Measurements from ENCODE around the gene PRR12.
A peak's percentile ranks its signal among the peaks of the same experiment; 100 is the strongest.

The PRR12 gene

DNA sequence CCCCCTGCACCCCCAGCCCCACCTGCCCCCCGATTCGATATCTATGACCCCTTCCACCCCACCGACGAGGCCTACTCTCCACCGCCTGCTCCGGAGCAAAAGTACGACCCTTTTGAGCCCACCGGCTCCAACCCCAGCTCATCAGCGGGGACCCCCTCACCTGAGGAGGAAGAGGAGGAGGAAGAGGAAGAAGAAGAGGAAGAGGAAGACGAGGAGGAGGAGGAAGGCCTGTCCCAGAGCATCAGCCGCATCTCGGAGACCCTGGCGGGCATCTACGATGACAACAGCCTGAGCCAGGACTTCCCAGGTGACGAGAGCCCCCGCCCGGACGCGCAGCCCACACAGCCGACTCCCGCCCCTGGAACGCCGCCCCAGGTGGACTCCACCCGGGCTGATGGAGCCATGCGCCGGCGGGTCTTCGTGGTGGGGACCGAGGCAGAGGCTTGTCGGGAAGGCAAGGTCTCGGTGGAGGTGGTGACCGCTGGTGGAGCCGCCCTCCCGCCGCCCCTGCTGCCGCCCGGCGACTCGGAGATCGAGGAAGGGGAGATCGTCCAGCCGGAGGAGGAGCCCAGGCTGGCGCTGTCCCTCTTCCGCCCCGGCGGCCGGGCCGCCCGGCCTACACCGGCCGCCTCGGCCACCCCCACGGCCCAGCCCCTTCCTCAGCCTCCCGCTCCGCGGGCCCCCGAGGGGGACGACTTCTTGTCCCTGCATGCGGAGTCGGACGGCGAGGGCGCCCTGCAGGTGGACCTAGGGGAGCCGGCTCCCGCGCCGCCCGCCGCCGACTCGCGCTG lies 60.2 kb downstream of the PRR12 start:
- DNase-seq (ENCODE audit: low read depth): no peak

DNA sequence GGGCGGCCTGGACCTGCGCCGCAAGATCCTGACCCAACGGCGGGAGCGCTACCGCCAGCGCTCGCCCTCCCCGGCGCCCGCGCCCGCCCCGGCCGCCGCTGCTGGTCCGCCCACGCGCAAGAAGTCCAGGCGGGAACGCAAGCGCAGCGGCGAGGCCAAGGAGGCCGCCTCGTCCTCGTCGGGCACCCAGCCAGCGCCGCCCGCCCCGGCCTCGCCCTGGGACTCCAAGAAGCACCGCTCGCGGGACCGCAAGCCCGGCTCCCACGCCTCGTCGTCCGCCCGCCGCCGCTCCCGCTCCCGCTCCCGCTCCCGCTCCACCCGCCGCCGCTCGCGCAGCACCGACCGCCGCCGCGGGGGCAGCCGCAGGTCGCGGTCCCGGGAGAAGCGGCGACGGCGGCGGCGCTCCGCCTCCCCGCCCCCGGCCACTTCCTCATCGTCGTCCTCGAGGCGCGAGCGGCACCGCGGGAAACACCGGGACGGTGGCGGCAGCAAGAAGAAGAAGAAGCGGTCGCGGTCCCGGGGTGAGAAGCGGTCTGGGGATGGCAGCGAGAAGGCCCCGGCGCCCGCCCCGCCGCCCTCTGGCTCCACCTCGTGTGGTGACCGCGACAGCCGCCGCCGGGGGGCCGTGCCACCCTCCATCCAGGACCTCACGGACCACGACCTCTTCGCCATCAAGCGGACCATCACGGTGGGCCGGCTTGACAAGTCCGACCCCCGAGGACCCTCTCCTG lies 61.0 kb downstream of the PRR12 start:
- DNase-seq (ENCODE audit: low read depth): no peak

DNA sequence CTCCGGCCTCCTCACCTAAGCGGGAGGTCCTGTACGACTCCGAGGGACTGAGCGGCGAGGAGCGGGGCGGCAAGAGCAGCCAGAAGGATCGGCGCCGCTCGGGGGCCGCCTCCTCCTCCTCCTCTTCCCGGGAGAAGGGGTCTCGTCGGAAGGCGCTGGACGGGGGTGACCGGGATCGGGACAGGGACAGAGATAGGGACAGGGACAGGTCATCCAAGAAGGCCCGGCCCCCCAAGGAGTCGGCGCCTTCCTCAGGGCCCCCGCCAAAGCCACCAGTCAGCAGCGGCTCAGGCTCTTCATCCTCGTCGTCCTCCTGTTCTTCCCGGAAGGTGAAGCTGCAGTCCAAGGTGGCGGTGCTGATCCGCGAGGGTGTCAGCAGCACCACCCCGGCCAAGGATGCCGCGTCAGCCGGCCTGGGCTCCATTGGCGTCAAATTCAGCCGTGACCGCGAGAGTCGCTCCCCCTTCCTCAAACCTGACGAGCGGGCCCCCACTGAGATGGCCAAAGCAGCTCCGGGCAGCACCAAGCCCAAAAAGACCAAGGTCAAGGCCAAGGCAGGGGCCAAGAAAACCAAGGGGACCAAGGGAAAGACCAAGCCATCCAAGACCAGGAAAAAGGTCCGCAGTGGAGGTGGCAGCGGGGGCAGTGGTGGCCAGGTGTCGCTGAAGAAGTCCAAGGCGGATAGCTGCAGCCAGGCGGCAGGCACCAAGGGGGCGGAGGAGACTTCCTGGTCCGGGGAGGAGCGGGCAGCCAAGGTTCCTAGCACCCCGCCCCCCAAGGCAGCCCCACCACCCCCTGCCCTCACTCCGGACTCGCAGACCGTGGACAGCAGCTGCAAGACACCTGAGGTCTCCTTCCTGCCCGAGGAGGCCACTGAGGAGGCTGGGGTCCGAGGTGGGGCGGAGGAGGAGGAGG lies 61.8 kb downstream of the PRR12 start:
- no peak for DNase-seq (ENCODE audit: low read depth)

DNA sequence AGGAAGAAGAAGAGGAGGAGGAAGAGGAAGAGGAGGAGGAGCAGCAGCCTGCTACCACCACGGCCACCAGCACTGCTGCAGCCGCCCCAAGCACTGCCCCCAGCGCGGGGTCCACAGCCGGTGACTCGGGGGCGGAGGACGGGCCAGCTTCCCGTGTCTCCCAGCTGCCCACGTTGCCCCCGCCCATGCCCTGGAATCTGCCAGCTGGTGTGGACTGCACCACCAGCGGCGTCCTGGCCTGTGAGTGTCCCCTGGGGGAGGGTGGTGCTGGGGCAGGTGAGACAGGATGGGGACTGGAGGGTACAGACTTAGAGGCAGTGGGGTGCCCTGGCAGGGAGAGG lies 62.5 kb downstream of the PRR12 start:
- no peak for DNase-seq (ENCODE audit: low read depth)

DNA sequence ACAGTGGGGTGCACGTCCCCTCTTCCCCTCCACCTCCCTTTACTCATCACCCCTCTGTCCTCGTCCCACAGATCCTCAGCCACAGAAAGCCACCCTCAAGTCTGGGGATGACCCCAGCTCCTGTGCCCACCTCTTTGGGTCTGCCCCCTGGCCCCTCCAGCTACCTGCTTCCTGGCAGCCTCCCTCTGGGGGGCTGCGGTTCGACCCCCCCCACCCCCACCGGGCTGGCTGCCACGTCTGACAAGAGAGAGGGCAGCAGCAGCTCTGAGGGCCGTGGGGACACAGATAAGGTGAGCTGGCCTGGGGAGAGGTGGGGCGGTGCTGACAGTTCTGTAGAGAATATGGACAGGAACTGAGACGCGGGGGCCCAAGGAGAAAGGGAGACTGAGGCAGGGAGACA lies 63.6 kb downstream of the PRR12 start:
- DNase-seq (ENCODE audit: low read depth): no peak

DNA sequence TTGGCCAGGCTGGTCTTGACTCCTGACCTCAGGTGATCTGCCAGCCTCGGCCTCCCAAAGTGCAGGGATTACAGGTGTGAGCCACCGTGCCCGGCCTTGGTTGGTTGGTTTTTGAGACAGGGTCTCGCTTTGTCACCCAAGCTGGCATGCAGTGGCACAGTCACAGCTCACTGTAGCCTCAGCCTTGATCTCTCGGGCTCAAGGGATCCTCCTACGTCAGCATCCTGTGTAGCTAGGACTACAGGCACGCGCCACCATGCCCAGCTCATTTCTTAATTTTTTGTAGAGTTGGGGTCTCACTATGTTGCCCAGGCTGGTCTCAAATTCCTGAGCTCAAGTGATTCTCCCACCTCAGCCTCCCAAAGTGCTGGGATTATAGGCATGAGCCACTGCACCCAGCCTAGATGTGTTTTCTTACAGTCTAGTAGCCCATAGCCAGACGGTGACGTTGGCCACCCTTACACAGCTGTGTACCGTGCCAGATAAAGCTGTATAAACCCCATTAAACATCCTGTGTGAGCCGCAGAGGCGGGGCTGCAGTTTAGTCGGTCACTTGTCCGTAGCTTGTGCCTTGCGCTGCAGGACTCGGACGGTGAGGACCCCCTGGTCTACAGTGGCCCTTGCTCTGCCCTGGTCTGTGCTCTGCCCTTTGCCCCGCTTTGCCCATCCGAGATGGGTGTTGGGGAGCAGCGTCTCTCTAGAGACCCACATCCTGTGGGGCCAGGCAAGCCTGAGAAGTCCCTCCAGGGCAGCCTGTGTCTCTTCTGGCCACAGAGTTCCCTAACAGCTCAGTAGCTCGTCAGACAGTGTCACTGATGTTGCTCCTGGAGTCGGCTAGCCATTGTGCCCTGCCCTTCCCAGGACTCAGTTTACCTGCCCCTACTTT lies 64.8 kb downstream of the PRR12 start:
- DNase-seq (ENCODE audit: low read depth): no peak

DNA sequence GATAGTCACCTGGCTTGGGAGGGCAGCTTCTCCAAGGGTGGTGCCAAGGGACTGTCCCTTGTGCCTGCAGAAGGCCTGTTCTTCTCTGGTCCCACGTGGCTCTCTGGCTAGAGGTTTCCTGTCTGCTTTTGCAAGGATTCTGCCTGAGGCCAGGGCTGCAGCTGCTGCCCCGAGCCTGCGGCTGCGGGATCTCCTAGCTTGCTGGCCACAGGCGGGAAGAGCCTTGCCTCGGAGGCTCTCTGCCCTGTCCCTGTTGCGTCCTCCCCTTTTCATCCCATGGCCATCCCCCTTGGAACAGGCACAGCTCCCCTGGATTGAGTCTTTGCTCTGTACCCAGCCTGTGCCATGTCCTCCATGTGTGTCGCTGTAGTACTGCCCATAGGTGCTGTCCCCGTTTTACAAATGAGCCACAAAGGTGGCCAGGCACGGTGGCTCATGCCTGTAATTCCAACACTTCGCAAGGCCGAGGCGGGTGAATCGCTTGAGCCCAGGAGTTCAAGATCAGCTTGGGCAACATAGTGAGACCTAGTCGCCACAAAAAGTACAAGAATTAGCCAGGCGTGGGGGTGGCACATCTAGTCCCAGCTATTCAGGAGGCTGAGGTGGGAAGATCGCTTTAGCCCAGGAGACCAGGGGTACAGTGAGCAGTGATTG lies 65.6 kb downstream of the PRR12 start:
- no peak for DNase-seq (ENCODE audit: low read depth)

DNA sequence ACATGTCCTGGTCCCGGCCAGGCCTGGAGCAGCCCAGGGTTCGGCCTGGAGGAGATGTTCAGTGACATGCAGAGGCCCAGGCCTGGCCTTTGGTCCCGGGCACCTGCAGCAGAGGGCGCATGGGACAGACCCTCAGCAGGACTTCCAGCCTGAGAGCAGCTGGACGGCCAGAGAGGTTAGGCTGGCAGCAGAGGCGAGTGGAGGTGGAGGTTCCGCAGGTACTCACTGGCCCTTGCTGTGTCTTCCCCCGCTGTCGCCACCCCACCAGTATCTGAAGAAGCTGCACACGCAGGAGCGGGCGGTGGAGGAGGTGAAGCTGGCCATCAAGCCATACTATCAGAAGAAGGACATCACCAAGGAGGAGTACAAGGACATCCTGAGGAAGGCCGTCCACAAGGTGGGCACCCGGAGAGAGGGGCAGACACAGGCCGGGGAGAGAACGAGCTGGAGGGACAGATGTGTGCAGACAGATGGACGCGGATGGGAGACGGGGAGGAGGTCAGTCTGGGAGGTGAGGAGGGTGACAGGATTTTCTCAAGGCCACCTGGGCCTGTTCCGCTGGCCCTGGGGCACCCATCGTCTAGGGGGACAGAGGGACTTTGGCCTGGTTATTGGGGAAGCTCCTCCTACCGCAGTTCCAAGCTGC lies 66.6 kb downstream of the PRR12 start:
- no peak for DNase-seq (ENCODE audit: low read depth)

DNA sequence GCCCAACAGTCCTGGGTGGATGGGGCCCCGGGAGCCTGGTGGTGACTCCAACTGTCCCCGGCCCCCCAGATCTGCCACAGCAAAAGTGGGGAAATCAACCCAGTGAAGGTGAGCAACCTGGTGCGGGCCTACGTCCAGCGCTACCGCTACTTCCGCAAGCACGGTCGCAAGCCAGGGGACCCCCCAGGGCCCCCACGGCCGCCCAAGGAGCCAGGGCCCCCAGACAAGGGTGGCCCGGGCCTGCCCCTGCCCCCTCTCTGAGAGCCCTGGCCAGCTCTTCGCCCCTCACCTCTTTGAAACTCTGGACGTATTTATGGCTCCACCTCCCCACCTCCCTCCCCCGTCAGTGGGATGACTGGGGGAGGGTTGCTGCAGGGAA lies 67.1 kb downstream of the PRR12 start:
- no peak for DNase-seq (ENCODE audit: low read depth)

DNA sequence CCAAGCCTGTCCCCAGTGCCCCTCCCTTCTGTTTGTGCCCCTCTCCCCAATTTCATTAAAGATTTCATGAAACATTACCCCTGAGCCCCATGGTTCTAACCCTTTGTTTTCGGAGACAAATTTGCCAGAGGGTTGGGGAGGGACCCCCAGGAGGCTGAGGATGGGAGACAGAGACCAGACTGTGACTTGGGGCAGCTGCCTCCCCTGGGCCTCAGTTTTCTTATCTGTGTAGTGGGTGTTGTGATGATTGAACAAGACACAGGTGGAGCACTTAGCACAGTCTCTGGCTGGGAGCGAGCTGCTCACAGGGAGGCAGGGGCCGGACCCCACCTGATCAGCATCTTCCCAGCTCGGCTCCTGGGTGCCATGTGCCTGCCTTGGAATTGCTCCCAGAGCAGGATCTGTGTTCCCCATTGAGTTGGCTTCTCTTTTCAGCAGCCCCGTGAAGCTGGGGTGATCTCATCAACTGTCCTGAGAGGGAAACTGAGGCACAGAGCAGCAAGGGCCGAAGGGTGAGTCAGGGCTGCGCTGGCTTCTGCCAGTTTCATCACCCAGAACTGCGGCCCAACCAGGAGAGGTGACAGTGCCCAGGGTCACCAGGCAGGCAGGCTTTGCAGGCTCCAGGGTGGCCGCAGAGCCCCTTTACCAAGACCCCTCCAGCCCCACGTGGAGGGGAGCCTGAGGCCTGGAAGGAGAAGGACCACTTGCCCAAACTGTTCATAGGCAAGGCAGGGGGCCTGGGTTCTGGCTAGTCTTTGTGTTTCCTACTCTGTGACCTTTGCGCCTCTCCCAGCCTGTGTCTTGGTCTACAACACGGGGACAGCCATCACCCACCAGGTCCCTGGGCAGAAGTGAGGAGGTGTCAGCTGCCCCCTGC lies 67.8 kb downstream of the PRR12 start:
- no peak for DNase-seq (ENCODE audit: low read depth)

DNA sequence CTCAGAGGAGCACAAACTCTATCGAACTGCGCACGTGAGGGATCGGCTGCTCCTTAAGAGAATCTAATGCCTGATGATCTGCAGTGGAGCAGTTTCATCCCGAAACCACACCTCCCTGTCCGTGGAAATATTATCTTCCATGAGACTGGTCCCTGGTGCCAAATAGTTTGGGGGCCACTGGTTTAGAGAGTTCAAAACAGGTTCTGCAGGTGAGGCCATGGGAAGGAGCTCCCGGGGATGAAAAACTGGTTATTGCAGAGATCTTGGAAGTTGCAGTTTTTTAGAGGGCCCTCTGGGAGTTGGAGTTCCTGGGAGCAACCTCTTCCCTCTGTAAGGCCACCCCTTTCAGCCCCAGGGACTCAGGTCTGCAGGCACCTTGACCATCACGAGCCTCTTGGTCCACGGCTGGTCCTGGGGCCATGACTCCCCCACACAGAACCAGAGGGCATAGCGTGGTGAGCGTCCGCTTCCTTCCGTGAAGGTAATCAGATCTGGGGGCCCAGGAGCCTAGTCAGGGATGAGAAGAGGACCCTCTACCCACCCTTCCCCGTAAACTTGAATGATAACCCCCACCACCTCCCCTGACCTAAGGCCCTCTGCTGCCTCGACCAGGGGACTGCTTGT lies 69.5 kb downstream of the PRR12 start:
- DNase-seq (ENCODE audit: low read depth): no peak

DNA sequence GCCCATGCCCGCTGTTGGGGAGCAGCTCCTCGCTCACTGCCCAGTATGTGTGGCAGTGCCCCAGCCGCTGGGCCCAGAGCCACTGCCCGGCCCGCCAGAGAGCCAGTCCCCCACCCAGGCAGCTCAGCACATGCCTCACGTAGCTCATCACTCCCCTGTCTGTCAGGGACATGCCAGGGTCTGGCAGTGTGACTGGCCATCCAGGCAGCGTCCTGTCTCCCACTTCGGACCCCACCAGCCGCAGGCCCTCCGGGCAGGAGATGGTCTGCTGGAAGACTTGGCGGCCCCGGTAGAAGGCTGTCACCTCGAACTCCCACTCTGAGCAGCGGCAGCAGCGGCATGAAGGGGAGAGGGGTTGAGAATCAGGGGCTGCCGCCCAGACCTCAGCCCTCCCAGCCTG lies 71.0 kb downstream of the PRR12 start:
- no peak for DNase-seq (ENCODE audit: low read depth)

DNA sequence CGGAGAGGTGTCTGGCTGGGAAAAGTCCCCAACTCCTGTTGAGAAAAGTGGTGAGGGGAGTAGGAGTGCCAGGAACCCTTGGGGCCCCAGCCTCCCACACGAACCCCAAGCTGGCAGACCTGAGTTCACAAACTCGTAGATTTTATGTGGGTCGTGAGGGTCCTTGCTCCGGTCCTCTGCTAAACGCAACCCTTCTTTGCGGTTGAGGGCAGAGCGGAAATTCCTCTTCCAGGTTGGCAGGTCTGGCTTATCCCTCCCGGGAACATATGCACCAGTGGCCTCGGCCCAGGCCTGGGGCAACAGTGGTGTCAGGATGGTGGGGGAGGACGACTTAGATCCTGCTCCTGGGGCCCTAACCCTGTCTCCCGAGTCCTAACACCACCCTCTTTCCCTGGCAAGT lies 72.2 kb downstream of the PRR12 start:
- DNase-seq (ENCODE audit: low read depth): no peak

DNA sequence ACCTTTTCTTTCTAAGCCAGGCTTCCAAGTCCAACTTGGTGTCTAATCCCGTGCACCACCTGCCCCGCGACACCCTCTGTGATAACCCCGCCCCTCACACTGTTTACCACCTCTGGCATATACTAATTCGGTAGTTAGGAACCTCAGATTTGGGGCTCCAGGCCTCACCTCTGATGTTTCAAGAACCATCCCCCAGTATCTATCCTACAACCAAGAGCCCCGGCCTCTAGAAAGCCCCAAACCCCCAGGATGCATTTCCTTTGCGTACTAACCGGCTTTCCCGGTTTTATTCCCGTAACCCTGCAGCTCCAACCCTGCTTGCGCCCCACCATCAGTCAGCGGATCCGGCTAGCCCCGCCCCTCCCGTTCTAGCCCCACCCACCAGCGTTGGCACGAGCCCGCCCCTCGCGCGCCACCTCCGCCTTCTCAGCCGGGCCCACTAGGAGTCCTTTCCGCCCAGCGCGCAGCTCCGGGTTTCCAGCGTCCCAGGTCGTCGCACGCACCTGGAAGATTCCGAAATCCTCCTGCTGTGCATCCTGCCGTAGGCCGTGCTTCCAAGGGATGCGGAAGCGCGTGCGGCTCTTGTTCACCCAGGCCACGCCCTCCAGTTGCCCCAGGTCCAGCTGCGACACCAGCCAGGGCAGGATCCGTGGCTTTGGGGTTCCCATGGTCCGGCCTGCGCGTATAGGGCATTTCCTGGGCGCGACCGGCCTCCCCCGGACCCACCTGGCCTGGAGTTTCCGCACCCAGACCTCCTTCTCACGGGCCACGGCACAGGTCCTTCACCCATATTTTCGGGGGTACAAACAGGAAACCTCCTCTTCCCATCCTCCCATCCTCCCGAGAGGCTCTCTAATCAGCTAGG lies 73.4 kb downstream of the PRR12 start:
- DNase-seq (ENCODE audit: low read depth): peak; percentile 90

DNA sequence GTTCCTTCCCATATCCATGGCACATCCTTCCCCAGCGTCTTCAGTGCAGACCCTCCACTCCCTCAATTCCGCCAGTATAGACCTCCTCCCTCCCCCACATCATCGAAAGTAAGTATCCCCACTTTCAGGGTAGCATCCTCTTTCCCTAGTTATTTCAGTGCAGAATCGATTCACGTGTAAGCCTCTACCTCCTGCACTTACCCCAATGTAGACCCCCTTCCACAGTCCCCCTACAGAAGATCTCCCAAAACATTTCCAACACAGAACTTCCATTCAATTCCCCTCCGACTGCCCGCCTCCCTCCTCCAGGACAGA lies 74.0 kb downstream of the PRR12 start:
- no peak for DNase-seq (ENCODE audit: low read depth)

DNA sequence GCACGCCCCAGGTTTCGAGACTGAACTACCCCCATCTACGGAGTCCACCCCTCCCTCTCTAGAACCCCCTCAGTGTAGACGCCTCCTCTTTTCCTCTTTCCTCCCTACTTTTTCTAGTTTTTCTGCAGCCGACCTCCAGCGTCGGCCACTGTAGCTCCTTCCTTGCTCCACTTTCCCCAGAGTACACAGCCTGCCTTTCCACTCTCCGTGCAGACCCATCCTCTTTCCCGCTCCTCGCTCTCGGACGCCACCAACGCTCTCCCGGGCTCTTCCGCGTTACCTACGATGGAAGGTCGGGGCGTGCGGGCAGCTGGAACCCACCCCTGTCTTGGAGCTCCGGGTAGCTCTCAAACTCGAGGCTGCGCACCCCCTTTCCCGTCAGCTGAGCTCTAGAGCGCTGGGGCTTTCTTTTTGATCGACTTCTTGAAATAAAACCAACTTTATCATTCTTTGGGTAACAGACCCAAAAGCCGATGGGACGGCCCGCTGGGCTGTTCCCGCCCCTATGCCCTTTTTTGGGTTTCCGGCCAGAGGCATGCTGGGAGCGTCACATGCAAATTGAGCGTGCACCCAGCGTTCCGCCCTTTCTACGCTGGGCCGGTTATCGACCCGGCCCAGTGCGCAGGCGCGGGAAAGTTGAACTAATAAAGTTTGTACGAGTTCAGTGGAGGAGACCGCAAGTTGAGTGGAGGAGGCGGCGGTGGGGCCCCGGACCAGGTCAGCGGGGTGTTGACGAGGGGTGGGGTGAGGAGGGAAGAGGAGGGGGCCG lies 74.6 kb downstream of the PRR12 start, which contains the start of the genes BCL2L12 and IRF3:
TSS of gene BCL2L12 (plus strand) at position 583 of the 769 bp plus-strand sequence. CDS start 760 bp downstream, outside the sequence.
TSS of gene IRF3 (minus strand) at position 507 of the 769 bp plus-strand sequence. CDS start 1,019 bp downstream, outside the sequence.
- peak; percentile 96 for DNase-seq (ENCODE audit: low read depth)

DNA sequence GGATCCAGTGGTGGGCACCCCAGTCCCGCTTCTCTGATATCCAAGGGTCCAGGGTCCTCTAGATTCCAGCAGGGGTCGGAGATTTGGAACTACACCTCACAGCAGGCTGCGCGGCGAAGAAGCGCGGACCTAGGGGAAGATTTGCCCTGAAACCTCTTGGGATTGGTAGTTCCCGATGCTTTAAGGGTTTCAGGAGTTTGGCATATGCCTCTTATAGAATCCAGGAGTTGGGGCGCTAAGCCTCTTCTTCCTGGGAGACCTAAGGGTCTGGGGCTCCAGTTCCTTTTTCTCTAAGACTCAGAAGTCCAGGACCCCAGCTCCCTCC lies 75.1 kb downstream of the PRR12 start:
- no peak for DNase-seq (ENCODE audit: low read depth)

DNA sequence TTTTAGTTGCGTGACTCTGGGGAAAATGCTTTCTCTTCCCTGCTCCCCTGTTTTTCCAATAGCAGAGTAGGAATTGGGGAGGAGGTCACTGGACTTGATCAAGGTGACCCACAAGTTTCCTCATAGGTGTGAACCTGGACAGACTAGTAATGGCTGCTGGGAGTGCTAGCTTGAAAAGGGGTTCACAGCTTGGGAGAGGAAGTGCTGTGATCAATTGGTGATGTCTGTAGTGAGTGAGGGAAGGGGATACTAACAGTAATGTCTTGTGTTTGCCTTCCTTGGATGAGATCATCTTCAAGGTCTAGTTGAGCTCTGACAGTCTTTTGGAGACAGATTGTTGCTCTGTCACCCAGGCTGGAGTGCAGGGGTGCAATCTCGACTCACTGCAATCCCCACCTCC lies 76.5 kb downstream of the PRR12 start:
- DNase-seq (ENCODE audit: low read depth): no peak
